Suprapubic skin (tissue), 4 donors: ENCODE results near the gene MED13L.

Experiments
- POLR2A ChIP-seq, 2 donors: fragments of 450-650 bp; IDR thresholded peaks; one replicate each; pipeline ENCODE4 v1.6.1; 2017; ENCODE audit warnings: antibody characterized with exemption in 2 of 2, mild to moderate bottlenecking in 2 of 2, moderate library complexity in 2 of 2
- POLR2AphosphoS5 ChIP-seq, 3 donors: sonication (generic); formaldehyde crosslinking; IDR thresholded peaks; one replicate each; pipeline ENCODE4 v1.6.1; 2017; ENCODE audit warnings: antibody characterized with exemption in 3 of 3
- TF ChIP-seq, protein P1 (sequence below), 2 donors: fragments of 200-600 bp in 1 of 2; fragments of 450-650 bp in 1 of 2; sonication (generic) in 1 of 2; IDR thresholded peaks; one replicate each; pipeline ENCODE4 v1.5.1; 2016 to 2019; ENCODE audit warnings: antibody characterized with exemption in 2 of 2, mild to moderate bottlenecking in 1 of 2, moderate library complexity in 1 of 2

GRCh38 chr12:115998119-115998633 lies 279.3 kb downstream of the MED13L start:
- TF ChIP-seq, protein P1, sequence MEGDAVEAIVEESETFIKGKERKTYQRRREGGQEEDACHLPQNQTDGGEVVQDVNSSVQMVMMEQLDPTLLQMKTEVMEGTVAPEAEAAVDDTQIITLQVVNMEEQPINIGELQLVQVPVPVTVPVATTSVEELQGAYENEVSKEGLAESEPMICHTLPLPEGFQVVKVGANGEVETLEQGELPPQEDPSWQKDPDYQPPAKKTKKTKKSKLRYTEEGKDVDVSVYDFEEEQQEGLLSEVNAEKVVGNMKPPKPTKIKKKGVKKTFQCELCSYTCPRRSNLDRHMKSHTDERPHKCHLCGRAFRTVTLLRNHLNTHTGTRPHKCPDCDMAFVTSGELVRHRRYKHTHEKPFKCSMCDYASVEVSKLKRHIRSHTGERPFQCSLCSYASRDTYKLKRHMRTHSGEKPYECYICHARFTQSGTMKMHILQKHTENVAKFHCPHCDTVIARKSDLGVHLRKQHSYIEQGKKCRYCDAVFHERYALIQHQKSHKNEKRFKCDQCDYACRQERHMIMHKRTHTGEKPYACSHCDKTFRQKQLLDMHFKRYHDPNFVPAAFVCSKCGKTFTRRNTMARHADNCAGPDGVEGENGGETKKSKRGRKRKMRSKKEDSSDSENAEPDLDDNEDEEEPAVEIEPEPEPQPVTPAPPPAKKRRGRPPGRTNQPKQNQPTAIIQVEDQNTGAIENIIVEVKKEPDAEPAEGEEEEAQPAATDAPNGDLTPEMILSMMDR (IDR thresholded peaks at IDR 0.05): peak; percentile 67 to 75
- TF ChIP-seq POLR2A (IDR thresholded peaks at IDR 0.05): no peak
- no peak for TF ChIP-seq POLR2AphosphoS5 (IDR thresholded peaks at IDR 0.05)
